WTC11 (cell line): Measurements from ENCODE around the gene VAV2. TPM values are rescaled to one million over a fixed set of nuclear protein-coding genes. Genes with fewer than 3 reads are reported as not detected.

Experiments used
- ATAC-seq: fragments of 200-7000 bp; cut with Tn5 transposase; 2 replicates; pipeline ENCODE4 v1.10.0; 2021; ENCODE audit warnings: mild to moderate bottlenecking, moderate library complexity
- CTCF ChIA-PET: fragments of 300-600 bp; sonication (Branson Sonifier 250); formaldehyde crosslinking; loops from one replicate; lab custom pipeline; 2021; ENCODE audit warnings: antibody characterized with exemption; lab: Charles Lee
- POLR2A ChIA-PET: fragments of 350-600 bp; sonication (Branson Sonifier 250); formaldehyde crosslinking; loops from one replicate; lab custom pipeline; 2021; ENCODE audit warnings: antibody characterized with exemption; lab: Charles Lee
- DNase-seq: peaks from one replicate; pipeline ENCODE4 v3.0.0; 2021; ENCODE audit warnings: low spot score
- H3K27ac Mint-ChIP-seq: 2 replicates; pipeline ENCODE4 v1.8.0; 2021; ENCODE audit warnings: mixed read lengths
- H3K27me3 Mint-ChIP-seq: 2 replicates; pipeline ENCODE4 v1.8.0; 2021; ENCODE audit warnings: low read depth, mild to moderate bottlenecking, moderate library complexity, mixed read lengths
- H3K36me3 Mint-ChIP-seq: 2 replicates; pipeline ENCODE4 v1.8.0; 2021; ENCODE audit warnings: mixed read lengths
- H3K4me1 Mint-ChIP-seq: 2 replicates; pipeline ENCODE4 v1.8.0; 2022; ENCODE audit warnings: mixed read lengths
- H3K4me3 Mint-ChIP-seq: 2 replicates; pipeline ENCODE4 v1.8.0; 2021; ENCODE audit warnings: mild to moderate bottlenecking, moderate library complexity, mixed read lengths
- H3K9me3 Mint-ChIP-seq: 2 replicates; pipeline ENCODE4 v1.8.0; 2021; ENCODE audit warnings: mixed read lengths
- CBFB ChIP-seq: sonication (generic); formaldehyde crosslinking; IDR thresholded peaks from 2 replicates; pipeline ENCODE4 v1.8.1; 2022; ENCODE audit warnings: mild to moderate bottlenecking, low read depth, missing genetic modification reagents
- FOXJ3 ChIP-seq: sonication (generic); formaldehyde crosslinking; IDR thresholded peaks from 2 replicates; pipeline ENCODE4 v1.9.0; 2021; ENCODE audit warnings: missing genetic modification reagents, mild to moderate bottlenecking, borderline replicate concordance
- FOXP1 ChIP-seq: sonication (generic); formaldehyde crosslinking; IDR thresholded peaks from 2 replicates; pipeline ENCODE4 v1.8.0; 2022; ENCODE audit warnings: missing genetic modification reagents, mild to moderate bottlenecking, moderate library complexity, borderline replicate concordance
- HMGA2 ChIP-seq: fragments of 250-450 bp; sonication (Bioruptor Pico); IDR thresholded peaks from 2 replicates; pipeline ENCODE4 v1.4.0; 2021; ENCODE audit warnings: mild to moderate bottlenecking, moderate library complexity
- JUN ChIP-seq: sonication (generic); formaldehyde crosslinking; IDR thresholded peaks from 2 replicates; pipeline ENCODE4 v1.8.0; 2023; ENCODE audit warnings: mild to moderate bottlenecking, missing genetic modification reagents
- MYBL2 ChIP-seq: sonication (generic); formaldehyde crosslinking; IDR thresholded peaks from 2 replicates; pipeline ENCODE4 v1.8.1; 2023; ENCODE audit warnings: mild to moderate bottlenecking, moderate library complexity, missing genetic modification reagents
- SP1 ChIP-seq: sonication (generic); formaldehyde crosslinking; conservative IDR thresholded peaks from 2 replicates; pipeline ENCODE4 v1.8.1; 2022; ENCODE audit warnings: missing genetic modification reagents
- ZNF121 ChIP-seq: sonication (generic); formaldehyde crosslinking; IDR thresholded peaks from 2 replicates; pipeline ENCODE4 v1.8.0; 2023; ENCODE audit warnings: missing genetic modification reagents
- ZNF138 ChIP-seq: sonication (generic); formaldehyde crosslinking; conservative IDR thresholded peaks from 2 replicates; pipeline ENCODE4 v1.8.1; 2022; ENCODE audit warnings: mild to moderate bottlenecking, moderate library complexity, missing genetic modification reagents
- ZNF317 ChIP-seq: sonication (generic); formaldehyde crosslinking; IDR thresholded peaks from 2 replicates; pipeline ENCODE4 v1.8.1; 2023; ENCODE audit warnings: low read depth, mild to moderate bottlenecking, moderate library complexity, missing genetic modification reagents, borderline replicate concordance
- ZNF396 ChIP-seq: fragments of 250-450 bp; sonication (Bioruptor Pico); IDR thresholded peaks from 2 replicates; pipeline ENCODE4 v1.8.0; 2021; ENCODE audit warnings: mild to moderate bottlenecking, moderate library complexity, borderline replicate concordance
- ZNF423 ChIP-seq: fragments of 250-450 bp; sonication (Bioruptor Pico); IDR thresholded peaks from 2 replicates; pipeline ENCODE4 v2.1.2; 2022; ENCODE audit warnings: mild to moderate bottlenecking, moderate library complexity
- total RNA-seq: library from RNA; stranded (reverse); gene quantifications from 3 replicates; pipeline ENCODE4 v1.2.3, GENCODE V29; 2021
- TF ChIP-seq, protein P1 (sequence below): sonication (generic); formaldehyde crosslinking; IDR thresholded peaks from 2 replicates; pipeline ENCODE4 v1.8.0; 2023; ENCODE audit warnings: mild to moderate bottlenecking, missing genetic modification reagents
- TF ChIP-seq, protein P2 (sequence below): sonication (generic); formaldehyde crosslinking; IDR thresholded peaks from 2 replicates; pipeline ENCODE4 v1.8.1; 2023; ENCODE audit warnings: mild to moderate bottlenecking, missing genetic modification reagents, moderate library complexity
- TF ChIP-seq, protein P3 (sequence below): sonication (generic); formaldehyde crosslinking; IDR thresholded peaks from 2 replicates; pipeline ENCODE4 v1.8.0; 2022; ENCODE audit warnings: mild to moderate bottlenecking, missing genetic modification reagents
- TF ChIP-seq, protein P4 (sequence below): sonication (generic); formaldehyde crosslinking; IDR thresholded peaks from 2 replicates; pipeline ENCODE4 v1.8.0; 2023; ENCODE audit warnings: missing genetic modification reagents
- TF ChIP-seq, protein P5 (sequence below): sonication (generic); formaldehyde crosslinking; IDR thresholded peaks from 2 replicates; pipeline ENCODE4 v1.8.1; 2023; ENCODE audit warnings: mild to moderate bottlenecking, moderate library complexity, missing genetic modification reagents
- TF ChIP-seq, protein P6 (sequence below): fragments of 250-450 bp; sonication (Bioruptor Pico); IDR thresholded peaks from 2 replicates; pipeline ENCODE4 v1.8.0; 2021; ENCODE audit warnings: mild to moderate bottlenecking
- TF ChIP-seq, protein P7 (sequence below): sonication (generic); formaldehyde crosslinking; IDR thresholded peaks from 2 replicates; pipeline ENCODE4 v1.8.1; 2022; ENCODE audit warnings: missing genetic modification reagents, borderline replicate concordance

Gene VAV2
- total RNA-seq, 1 experiment from 2014 or later: 39.7 TPM

DNA sequence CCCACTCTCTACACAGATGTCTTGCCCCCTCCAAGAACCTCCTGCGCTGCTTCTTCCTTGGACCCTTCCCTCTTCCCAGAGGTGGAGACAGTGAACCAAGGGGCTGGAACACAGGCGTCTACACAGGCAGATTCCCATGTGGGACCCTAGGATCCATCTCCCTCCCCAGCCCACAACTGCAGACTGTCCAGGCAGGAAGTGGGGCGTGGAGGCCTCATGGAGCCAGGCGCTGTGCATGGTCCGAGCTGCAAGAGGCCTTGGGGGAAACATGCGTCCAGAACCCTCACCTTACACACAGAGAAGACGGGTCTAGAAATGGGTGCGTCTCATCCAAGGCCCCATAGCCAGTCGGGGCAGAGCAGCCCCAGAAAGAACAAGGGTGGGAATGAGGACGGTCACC is 117.5 kb downstream of the VAV2 start (continued):
- TF ChIP-seq, protein P1, sequence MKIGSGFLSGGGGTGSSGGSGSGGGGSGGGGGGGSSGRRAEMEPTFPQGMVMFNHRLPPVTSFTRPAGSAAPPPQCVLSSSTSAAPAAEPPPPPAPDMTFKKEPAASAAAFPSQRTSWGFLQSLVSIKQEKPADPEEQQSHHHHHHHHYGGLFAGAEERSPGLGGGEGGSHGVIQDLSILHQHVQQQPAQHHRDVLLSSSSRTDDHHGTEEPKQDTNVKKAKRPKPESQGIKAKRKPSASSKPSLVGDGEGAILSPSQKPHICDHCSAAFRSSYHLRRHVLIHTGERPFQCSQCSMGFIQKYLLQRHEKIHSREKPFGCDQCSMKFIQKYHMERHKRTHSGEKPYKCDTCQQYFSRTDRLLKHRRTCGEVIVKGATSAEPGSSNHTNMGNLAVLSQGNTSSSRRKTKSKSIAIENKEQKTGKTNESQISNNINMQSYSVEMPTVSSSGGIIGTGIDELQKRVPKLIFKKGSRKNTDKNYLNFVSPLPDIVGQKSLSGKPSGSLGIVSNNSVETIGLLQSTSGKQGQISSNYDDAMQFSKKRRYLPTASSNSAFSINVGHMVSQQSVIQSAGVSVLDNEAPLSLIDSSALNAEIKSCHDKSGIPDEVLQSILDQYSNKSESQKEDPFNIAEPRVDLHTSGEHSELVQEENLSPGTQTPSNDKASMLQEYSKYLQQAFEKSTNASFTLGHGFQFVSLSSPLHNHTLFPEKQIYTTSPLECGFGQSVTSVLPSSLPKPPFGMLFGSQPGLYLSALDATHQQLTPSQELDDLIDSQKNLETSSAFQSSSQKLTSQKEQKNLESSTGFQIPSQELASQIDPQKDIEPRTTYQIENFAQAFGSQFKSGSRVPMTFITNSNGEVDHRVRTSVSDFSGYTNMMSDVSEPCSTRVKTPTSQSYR (CRISPR knock-in tag): no peak
- no peak for TF ChIP-seq ZNF396
- TF ChIP-seq ZNF317 (CRISPR knock-in tag): no peak
- TF ChIP-seq, protein P2, sequence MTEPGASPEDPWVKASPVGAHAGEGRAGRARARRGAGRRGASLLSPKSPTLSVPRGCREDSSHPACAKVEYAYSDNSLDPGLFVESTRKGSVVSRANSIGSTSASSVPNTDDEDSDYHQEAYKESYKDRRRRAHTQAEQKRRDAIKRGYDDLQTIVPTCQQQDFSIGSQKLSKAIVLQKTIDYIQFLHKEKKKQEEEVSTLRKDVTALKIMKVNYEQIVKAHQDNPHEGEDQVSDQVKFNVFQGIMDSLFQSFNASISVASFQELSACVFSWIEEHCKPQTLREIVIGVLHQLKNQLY (CRISPR knock-in tag): no peak
- TF ChIP-seq, protein P3, sequence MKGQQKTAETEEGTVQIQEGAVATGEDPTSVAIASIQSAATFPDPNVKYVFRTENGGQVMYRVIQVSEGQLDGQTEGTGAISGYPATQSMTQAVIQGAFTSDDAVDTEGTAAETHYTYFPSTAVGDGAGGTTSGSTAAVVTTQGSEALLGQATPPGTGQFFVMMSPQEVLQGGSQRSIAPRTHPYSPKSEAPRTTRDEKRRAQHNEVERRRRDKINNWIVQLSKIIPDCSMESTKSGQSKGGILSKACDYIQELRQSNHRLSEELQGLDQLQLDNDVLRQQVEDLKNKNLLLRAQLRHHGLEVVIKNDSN: no peak

DNA sequence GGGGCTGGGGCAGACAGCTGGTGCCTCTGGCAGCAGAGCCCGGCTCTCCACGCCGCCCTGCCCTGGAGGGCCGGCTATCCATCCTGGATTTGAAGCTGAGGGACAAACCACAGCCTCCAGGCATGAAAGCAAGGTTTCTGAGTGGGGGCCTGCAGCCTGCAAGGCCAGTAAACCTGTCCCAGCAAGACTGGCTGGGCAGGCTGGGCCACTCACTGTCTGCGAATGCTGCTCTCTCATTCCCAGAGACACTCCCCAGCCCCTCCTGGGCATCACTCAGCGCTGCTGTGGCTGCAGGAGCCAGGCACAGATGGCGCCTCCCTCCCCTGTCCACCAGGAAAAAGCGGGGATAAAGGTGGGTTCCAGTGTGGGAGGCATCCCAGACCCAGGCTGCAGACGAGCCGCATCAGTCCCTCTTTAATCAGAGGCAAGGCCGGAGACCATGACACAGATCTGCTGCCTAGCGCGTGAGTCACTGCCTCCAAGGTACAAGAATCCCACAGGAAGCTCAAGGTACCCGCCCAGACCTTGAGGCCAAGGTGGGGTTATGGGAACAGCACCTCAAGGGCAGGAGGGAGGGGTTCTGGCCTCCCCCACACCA is 118.0 kb downstream of the VAV2 start:
- Mint-ChIP-seq H3K9me3 (no peaks in the 10 kb centered on the region), H3K27me3 (no peaks in the 10 kb centered on the region), H3K4me1 (peaks cover 13% of the 10 kb centered on the region), H3K36me3 (no peaks in the 10 kb centered on the region), H3K4me3 (no peak overlapping the region), H3K27ac (0 out of 2 replicates have a peak overlapping the region, but pooled peaks have one; percentile 84)
- ATAC-seq: no peak
- no peak for DNase-seq
- TF ChIP-seq, protein P4, sequence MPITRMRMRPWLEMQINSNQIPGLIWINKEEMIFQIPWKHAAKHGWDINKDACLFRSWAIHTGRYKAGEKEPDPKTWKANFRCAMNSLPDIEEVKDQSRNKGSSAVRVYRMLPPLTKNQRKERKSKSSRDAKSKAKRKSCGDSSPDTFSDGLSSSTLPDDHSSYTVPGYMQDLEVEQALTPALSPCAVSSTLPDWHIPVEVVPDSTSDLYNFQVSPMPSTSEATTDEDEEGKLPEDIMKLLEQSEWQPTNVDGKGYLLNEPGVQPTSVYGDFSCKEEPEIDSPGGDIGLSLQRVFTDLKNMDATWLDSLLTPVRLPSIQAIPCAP (CRISPR knock-in tag): no peak
- TF ChIP-seq, protein P5, sequence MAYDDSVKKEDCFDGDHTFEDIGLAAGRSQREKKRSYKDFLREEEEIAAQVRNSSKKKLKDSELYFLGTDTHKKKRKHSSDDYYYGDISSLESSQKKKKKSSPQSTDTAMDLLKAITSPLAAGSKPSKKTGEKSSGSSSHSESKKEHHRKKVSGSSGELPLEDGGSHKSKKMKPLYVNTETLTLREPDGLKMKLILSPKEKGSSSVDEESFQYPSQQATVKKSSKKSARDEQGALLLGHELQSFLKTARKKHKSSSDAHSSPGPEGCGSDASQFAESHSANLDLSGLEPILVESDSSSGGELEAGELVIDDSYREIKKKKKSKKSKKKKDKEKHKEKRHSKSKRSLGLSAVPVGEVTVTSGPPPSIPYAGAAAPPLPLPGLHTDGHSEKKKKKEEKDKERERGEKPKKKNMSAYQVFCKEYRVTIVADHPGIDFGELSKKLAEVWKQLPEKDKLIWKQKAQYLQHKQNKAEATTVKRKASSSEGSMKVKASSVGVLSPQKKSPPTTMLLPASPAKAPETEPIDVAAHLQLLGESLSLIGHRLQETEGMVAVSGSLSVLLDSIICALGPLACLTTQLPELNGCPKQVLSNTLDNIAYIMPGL (CRISPR knock-in tag): no peak
- no peak for TF ChIP-seq ZNF121 (CRISPR knock-in tag)
- TF ChIP-seq JUN (CRISPR knock-in tag): no peak
- TF ChIP-seq, protein P6, sequence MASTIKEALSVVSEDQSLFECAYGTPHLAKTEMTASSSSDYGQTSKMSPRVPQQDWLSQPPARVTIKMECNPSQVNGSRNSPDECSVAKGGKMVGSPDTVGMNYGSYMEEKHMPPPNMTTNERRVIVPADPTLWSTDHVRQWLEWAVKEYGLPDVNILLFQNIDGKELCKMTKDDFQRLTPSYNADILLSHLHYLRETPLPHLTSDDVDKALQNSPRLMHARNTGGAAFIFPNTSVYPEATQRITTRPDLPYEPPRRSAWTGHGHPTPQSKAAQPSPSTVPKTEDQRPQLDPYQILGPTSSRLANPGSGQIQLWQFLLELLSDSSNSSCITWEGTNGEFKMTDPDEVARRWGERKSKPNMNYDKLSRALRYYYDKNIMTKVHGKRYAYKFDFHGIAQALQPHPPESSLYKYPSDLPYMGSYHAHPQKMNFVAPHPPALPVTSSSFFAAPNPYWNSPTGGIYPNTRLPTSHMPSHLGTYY (CRISPR knock-in tag): no peak
- TF ChIP-seq, protein P7, sequence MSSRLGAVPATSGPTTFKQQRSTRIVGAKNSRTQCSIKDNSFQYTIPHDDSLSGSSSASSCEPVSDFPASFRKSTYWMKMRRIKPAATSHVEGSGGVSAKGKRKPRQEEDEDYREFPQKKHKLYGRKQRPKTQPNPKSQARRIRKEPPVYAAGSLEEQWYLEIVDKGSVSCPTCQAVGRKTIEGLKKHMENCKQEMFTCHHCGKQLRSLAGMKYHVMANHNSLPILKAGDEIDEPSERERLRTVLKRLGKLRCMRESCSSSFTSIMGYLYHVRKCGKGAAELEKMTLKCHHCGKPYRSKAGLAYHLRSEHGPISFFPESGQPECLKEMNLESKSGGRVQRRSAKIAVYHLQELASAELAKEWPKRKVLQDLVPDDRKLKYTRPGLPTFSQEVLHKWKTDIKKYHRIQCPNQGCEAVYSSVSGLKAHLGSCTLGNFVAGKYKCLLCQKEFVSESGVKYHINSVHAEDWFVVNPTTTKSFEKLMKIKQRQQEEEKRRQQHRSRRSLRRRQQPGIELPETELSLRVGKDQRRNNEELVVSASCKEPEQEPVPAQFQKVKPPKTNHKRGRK: no peak
- CTCF ChIA-PET: interaction anchor here (0.9 to 3.0 kb wide), 7 partner anchors 10 to 119 kb away, joined by 3 to 14 read pairs (median 3); no protein-coding TSS in a partner anchor
- POLR2A ChIA-PET: no interaction called here

DNA sequence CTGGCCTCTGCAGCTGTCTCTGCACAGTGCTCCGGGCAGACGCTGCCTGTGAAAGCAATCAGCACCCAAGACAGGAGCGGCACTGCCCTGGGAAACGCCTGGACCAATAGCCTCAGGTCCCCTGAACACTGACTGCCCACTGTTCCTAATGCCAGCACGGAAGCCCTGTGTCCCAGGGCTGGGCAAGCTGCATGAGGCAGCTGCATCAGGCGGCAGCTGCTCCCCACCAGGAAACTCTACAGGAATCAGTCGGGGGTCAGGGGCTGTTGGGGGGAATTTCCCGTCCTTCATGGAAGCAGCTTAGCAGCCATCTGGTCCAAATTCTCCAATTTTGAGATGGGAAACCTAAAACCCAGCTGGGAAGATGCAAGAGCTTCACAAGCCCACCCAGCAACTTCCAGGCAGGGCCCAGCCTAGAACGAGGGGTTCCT is 118.6 kb downstream of the VAV2 start:
- no peak overlapping the region for H3K27ac Mint-ChIP-seq
- no peaks in the 10 kb centered on the region for H3K27me3 Mint-ChIP-seq
- ChIA-PET POLR2A (no interaction called here), CTCF (interaction anchor here (0.6 to 2.0 kb wide), 6 partner anchors 12 to 120 kb away, joined by 3 to 5 read pairs (median 3); no protein-coding TSS in a partner anchor)
- DNase-seq (no peak), ATAC-seq (no peak)
- peaks cover 13% of the 10 kb centered on the region for H3K4me1 Mint-ChIP-seq
- H3K36me3 Mint-ChIP-seq: no peaks in the 10 kb centered on the region
- no peaks in the 10 kb centered on the region for H3K9me3 Mint-ChIP-seq
- H3K4me3 Mint-ChIP-seq: no peak overlapping the region
- no peak for TF ChIP-seq FOXP1
- no peak for TF ChIP-seq ZNF423
- TF ChIP-seq ZNF138 (CRISPR knock-in tag): no peak
- TF ChIP-seq SP1 (CRISPR knock-in tag): no peak
- no peak for TF ChIP-seq FOXJ3 (CRISPR knock-in tag)
- no peak for TF ChIP-seq MYBL2 (CRISPR knock-in tag)
- TF ChIP-seq HMGA2: no peak
- TF ChIP-seq CBFB (CRISPR knock-in tag): no peak
